ENCODE measurements around the gene FAM229B. TPM values are rescaled to one million over a fixed set of nuclear protein-coding genes. Genes with fewer than 3 reads are reported as not detected.

The FAM229B gene
- total RNA-seq, 1 donor from 2014 or later: 0.91 TPM

DNA sequence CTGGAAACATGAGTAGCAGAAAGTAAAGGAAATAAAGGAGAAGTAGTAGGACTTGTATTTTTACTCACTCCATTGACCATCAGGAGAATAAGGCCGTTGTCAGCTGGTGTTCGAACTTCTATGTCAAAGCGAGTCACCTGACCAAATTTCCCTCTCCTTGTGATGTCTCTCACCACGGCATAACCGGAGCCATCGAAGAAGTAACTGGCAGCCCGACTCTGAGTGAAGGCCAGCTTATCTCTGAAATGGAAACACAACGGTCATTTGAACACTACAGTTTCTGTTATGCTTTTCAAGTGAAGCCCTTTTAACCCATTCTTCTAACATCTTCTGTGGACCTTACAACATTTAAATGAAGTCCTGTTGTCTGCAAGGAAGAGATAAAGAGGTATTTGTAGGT lies 51.7 kb downstream of the FAM229B start:
- no peak for DNase-seq
- Mint-ChIP-seq H3K27ac (no peak overlapping the region), H3K36me3 (ENCODE audit: low read depth) (no peaks in the 10 kb centered on the region), H3K27me3 (peaks cover 24% of the 10 kb centered on the region), H3K9me3 (no peaks in the 10 kb centered on the region), H3K4me1 (no peaks in the 10 kb centered on the region), H3K4me3 (no peak overlapping the region)
- intact Hi-C loops (cut with micrococcal nuclease): no loop called here

DNA sequence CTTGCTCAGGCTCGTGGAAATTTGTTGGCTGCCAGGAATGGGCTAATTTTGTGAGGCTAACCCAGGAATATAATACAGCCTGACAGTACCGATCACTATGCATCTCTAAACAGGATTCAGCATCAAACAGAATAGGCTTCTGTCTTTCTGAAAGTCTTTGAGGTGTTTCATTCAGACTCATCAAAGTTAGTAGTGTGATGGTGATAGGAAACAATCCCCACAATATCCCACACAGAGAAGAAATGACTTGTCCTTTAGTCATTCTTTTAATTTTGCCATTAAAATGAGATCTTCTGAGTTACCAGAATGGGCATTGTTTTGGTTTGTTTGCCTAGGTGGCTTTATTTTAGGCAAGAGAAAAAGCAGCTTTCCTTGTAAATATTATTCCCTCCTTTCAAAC lies 54.3 kb downstream of the FAM229B start:
- no peak overlapping the region for H3K27ac Mint-ChIP-seq
- intact Hi-C loops (cut with micrococcal nuclease): no loop called here
- H3K9me3 Mint-ChIP-seq: no peaks in the 10 kb centered on the region
- DNase-seq: no peak
- no peaks in the 10 kb centered on the region for H3K36me3 Mint-ChIP-seq (ENCODE audit: low read depth)
- peaks cover 25% of the 10 kb centered on the region for H3K27me3 Mint-ChIP-seq
- no peaks in the 10 kb centered on the region for H3K4me1 Mint-ChIP-seq
- no peak overlapping the region for H3K4me3 Mint-ChIP-seq

DNA sequence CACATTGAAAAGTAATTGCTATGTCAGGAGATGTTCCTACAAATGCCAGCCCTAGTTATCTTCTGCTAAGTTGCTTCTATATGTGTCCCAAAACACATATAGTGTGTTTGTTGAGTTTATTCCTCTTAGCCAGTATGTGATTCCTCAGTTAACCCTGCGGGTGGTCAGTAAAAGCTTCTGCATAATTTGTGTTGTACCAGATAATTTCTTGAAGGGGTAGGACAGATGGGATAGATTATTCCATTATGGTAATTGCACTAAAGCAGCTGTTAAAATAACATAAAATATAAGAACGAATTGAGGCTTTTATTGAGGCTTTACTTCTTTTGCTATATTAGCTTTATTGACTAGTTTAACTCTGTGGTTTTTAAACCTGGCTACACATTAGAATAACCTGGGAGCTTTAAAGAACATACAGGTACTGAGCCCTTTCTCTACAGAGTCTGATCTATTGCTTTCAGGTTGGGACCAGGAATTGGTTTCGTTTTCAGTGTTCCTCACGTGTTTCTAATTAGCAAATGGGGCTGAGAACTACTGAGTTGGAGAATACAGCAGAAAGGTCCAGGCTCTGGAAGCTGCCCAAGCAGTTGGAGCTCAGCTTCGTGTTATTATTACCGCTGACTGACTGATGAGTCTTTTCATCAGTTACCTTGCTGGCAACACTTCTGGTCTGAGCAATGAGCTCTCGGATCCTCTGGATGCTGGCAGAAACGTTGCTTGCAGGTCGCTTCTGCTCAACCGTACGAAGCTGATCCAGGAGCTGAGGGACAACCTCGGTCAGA lies 56.9 kb downstream of the FAM229B start:
- Mint-ChIP-seq H3K36me3 (ENCODE audit: low read depth) (no peaks in the 10 kb centered on the region), H3K4me1 (no peaks in the 10 kb centered on the region), H3K4me3 (no peak overlapping the region), H3K27me3 (peaks cover 20% of the 10 kb centered on the region), H3K27ac (no peak overlapping the region), H3K9me3 (no peaks in the 10 kb centered on the region)
- no peak for DNase-seq
- intact Hi-C loops (cut with micrococcal nuclease): no loop called here

DNA sequence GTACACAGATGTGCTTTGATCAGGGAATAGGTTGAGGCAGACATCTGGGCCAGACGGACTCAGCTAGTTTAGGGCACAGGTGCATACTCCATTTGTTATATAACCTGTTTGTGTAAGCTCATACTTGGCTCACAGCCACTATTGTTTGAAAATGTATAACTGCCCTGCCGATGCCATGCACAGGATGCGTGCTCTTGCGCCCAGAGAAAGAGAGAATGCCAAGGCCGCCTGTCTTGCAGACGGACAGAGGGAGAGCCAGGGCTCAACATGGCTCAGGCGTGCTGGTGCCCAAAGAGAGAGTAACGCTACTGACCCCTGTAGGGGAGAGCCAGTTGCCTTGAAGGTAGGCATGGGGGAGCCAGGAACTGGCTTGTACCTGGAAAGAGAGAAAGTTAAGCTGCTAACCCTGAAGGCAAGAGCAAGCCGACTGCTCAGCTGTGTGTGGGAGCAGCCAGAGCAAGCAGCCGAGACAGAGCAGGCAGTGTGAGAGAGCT lies 57.7 kb downstream of the FAM229B start:
- intact Hi-C loops (cut with micrococcal nuclease): no loop called here
- Mint-ChIP-seq H3K4me3 (no peak overlapping the region), H3K27me3 (peaks cover 14% of the 10 kb centered on the region), H3K4me1 (no peaks in the 10 kb centered on the region), H3K9me3 (no peaks in the 10 kb centered on the region), H3K36me3 (ENCODE audit: low read depth) (no peaks in the 10 kb centered on the region), H3K27ac (no peak overlapping the region)
- no peak for DNase-seq

DNA sequence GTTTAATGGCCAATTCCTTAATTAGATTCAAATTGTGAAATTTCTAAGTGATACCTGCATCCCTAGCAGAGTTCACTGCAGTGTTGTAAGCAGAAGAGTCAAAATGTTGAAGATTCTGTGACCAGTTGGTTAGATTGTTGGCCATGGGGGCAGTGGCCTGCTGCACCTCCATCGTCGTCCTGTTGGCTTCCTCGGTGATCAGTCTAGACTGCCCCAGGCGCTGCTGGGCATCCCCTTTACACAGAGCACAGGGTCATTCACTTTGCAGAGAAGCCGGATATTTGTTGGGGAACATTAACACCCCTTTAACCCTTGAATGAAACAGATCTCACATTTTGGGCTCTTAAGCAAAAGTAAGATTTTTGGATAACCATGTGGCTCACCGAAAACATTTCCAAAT lies 60.7 kb downstream of the FAM229B start:
- H3K27ac Mint-ChIP-seq: no peak overlapping the region
- H3K4me1 Mint-ChIP-seq: no peaks in the 10 kb centered on the region
- H3K36me3 Mint-ChIP-seq (ENCODE audit: low read depth): no peaks in the 10 kb centered on the region
- no peak for DNase-seq
- no peaks in the 10 kb centered on the region for H3K9me3 Mint-ChIP-seq
- no peak overlapping the region for H3K4me3 Mint-ChIP-seq
- peaks cover 19% of the 10 kb centered on the region for H3K27me3 Mint-ChIP-seq
- intact Hi-C loops (cut with micrococcal nuclease): no loop called here

DNA sequence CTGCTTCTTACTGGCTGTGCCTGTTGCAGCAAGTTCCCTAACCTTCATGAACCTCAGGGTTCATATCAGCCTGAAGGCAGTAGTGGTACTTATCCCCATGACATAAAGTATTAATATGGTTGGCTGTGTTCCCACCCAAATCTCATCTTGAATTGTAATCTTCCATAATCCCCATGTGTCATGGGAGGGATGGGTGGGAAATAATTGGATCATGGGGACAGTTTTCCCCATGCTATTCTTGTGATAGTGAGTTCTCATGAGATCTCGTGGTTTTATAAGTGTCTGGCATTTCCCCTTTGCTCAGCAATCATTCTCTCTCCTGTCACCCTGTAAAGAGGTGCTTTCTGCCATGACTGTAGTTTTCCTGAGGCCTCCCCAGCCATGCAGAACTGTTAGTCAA lies 61.8 kb downstream of the FAM229B start:
- Mint-ChIP-seq H3K9me3 (no peaks in the 10 kb centered on the region), H3K4me1 (peaks cover 4% of the 10 kb centered on the region), H3K4me3 (no peak overlapping the region), H3K27ac (no peak overlapping the region), H3K27me3 (peaks cover 23% of the 10 kb centered on the region), H3K36me3 (ENCODE audit: low read depth) (no peaks in the 10 kb centered on the region)
- intact Hi-C loops (cut with micrococcal nuclease): no loop called here
- DNase-seq: no peak

DNA sequence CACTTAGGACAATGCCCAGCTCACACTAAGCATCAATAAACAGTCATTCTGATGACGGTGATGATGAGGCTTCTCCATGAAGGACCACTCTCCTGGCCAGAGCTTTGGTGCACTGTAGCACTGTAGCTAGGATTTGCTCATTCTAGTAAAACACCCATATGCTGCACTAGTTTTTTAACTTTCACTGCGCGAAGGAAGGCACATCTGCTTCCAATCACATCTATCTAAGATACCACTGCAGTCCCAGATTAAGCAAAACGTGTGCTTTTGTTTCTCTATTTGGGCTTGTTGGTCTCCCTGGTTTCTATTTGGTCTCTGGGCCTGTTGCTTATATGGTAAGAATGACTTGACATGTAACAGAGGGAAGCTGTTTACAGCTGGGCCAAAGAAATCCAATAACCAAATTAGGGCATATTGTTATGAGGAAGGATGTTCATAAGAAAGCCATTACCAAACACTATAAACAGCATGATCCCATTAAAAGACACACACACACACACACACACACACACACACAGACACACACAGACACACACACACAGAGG lies 62.4 kb downstream of the FAM229B start:
- peaks cover 23% of the 10 kb centered on the region for H3K27me3 Mint-ChIP-seq
- no peak overlapping the region for H3K4me3 Mint-ChIP-seq
- no peaks in the 10 kb centered on the region for H3K9me3 Mint-ChIP-seq
- intact Hi-C loops (cut with micrococcal nuclease): loop anchor here (5.0 kb wide), 1 partner anchor 32 kb away; no protein-coding TSS in a partner anchor
- no peak overlapping the region for H3K27ac Mint-ChIP-seq
- no peaks in the 10 kb centered on the region for H3K36me3 Mint-ChIP-seq (ENCODE audit: low read depth)
- peaks cover 9% of the 10 kb centered on the region for H3K4me1 Mint-ChIP-seq
- no peak for DNase-seq

DNA sequence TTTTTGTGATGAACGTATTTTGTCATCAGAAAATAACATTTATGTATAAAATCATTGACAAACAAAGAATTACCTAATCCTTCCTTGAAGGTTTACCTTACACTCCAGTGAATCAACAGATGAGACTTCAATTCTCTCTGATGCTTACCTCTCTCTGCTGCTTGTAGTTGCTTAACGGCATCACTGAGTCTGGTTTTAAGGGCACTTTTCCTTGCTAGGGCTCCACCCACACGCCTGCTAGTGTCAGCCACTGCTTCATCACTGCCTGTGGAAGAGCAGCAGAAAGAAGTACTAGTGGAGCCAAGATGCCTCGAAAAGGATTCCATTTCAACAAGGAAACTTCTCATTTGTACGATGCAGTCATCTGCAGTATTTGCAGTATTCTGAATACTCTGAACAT lies 63.0 kb downstream of the FAM229B start:
- peaks cover 10% of the 10 kb centered on the region for H3K4me1 Mint-ChIP-seq
- no peak overlapping the region for H3K4me3 Mint-ChIP-seq
- H3K27me3 Mint-ChIP-seq: peaks cover 18% of the 10 kb centered on the region
- H3K27ac Mint-ChIP-seq: no peak overlapping the region
- no peaks in the 10 kb centered on the region for H3K9me3 Mint-ChIP-seq
- intact Hi-C loops (cut with micrococcal nuclease): loop anchor here (5.0 kb wide), 1 partner anchor 33 kb away; no protein-coding TSS in a partner anchor
- H3K36me3 Mint-ChIP-seq (ENCODE audit: low read depth): no peaks in the 10 kb centered on the region
- DNase-seq: no peak

Other genes starting within 250 kb of the FAM229B start
- gene FYN, start 214.1 kb upstream of the FAM229B start, total RNA-seq: 331 and 341 TPM in 2 replicates
- gene CCN6, start 33.5 kb upstream of the FAM229B start, total RNA-seq: 0.26 and 0.72 TPM in 2 replicates
- gene TUBE1, start 109 bp upstream of the FAM229B start, total RNA-seq: 24.3 and 30.1 TPM in 2 replicates
- gene LAMA4, start 167.0 kb downstream of the FAM229B start, total RNA-seq: not detected in 2 replicates